ENCODE measurements around the gene PLB1. TPM values are rescaled to one million over a fixed set of nuclear protein-coding genes. Genes with fewer than 3 reads are reported as not detected.
A peak's percentile ranks its signal among the peaks of the same experiment; 100 is the strongest.
"Not testable (repeated sequence)": the region's sequence is repeated elsewhere in the genome, so short reads cannot be mapped to it uniquely, and the experiment has no call there.

PLB1 gene
- total RNA-seq, 4 donors from 2014 or later = 6.3 to 15.4 (median 10.9) TPM

DNA sequence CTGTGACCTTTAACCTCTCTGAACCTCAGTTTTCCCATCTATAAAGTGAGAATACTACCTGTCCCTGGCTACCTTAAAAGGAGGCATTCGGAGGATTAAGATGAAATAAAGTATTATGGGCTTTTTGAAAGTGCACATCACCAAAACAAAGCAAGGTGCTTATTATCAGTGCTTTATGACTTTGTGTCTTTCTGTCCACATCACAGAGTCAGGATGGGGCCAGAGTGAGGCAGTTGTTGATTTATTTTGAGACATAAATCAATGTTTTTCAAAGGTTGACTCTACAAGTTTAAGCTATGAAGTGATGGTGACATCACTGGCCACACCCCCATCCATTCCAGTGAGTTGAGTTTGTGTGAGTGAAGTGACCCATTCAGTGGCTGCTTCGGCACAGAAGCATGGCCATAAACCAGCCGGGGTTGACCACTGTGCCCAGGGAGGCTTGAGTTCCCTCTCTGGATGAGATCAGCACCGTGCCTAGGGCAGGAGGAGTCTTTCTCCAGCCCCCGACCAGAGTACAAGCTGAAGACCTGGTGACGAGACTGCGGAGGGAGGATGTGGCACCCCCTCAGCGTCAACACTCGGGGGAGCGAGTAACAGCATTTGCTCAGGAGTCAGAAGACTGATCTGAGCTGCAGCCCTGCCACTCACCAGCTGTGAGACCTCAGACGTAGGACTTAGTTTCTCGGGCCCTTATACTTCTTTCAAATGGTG is 166.8 kb downstream of the PLB1 start:
- ATAC-seq (ENCODE audit: low FRiP score) (no peak), DNase-seq (ENCODE audit: low spot score) (no peak)
- TF ChIP-seq, protein P1, sequence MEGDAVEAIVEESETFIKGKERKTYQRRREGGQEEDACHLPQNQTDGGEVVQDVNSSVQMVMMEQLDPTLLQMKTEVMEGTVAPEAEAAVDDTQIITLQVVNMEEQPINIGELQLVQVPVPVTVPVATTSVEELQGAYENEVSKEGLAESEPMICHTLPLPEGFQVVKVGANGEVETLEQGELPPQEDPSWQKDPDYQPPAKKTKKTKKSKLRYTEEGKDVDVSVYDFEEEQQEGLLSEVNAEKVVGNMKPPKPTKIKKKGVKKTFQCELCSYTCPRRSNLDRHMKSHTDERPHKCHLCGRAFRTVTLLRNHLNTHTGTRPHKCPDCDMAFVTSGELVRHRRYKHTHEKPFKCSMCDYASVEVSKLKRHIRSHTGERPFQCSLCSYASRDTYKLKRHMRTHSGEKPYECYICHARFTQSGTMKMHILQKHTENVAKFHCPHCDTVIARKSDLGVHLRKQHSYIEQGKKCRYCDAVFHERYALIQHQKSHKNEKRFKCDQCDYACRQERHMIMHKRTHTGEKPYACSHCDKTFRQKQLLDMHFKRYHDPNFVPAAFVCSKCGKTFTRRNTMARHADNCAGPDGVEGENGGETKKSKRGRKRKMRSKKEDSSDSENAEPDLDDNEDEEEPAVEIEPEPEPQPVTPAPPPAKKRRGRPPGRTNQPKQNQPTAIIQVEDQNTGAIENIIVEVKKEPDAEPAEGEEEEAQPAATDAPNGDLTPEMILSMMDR (IDR thresholded peaks at IDR 0.05) = no peak

DNA sequence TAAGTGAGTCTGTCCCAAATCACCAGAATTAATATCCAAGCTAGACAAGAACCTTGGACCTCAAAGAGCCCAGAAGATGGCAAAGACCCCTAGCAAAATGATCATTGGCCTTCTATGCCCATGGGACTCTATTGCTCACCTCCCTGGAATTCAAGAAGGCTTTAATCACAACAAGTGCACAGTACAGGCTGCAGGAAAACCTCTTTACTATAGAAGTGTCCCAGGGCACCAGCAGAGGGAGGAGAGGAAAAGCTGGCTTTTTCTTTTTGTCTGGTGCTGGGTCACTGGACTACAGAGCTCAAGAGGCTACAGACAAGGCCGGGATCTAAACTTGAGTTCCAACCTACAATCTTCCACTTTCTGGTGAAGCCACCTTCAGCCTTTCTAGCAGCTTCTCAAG is 167.5 kb downstream of the PLB1 start:
- DNase-seq (ENCODE audit: low spot score) (no peak), ATAC-seq (ENCODE audit: low FRiP score) (no peak)
- TF ChIP-seq, protein P1 (IDR thresholded peaks at IDR 0.05) = no peak

DNA sequence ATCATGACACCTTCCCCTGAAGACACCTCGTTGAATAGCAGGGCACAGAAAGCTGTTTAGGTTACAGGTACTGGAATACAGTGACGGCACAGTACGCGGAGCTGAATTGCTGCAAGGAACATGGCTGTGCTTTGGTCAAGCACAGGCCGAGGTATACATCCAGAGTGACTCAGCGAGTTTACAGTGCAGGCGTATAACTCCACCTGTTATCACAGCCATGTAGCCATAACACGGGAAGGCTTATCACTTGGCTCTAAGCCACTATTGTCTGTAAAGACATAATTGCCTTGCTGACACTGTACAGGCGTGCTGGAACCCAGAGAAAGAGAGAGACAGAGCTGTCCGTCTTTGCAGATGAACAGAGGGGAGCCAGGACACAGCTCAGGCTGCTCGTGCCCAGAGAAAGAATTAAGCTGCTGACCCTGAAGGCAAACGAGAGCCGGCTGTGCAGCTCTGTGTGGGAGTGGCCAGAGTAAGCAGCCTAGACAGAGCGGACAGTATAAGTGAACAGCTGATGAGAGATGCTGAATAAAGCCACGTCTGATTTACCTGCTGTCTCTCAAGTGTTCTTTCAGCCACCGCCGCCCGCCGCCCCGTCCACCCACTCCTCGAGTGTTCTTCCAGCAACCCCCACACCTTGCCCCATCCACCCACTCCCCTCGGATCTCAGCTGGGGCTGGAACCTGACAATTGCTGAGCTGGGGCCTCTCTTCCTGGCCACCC is 168.4 kb downstream of the PLB1 start:
- TF ChIP-seq, protein P1 (IDR thresholded peaks at IDR 0.05) = no peak
- ATAC-seq (ENCODE audit: low FRiP score) = no peak
- no peak for DNase-seq (ENCODE audit: low spot score)

DNA sequence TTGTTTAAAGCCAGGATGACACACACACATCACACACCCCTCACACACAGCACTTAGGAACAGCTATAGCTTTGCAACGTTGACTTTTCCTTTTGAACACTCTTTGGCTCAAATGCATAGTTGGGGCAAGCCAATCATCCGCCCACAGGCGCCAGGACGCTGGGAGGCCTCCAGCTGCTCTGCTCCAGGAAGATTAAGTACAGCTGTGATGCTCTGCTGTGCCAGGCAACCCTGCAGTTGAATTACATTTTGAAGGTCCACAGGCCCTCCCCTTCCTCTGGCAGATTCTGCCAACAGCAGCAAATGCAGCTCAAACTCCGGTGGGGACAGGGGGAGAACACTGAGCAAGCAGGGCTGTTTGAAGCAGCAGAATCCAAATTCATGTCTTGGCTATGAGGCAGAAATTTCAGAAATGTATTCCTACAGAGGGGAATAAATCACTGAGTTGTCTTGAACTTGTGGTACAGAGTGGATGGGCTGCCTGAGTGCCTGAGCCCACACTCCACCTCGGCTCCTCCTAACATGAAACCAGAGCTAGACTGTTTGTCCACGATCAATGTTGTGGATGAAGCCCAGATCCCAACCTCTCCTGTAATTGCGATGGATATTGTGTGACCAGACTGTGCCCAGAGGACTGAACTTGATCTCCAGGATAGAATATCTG is 169.3 kb downstream of the PLB1 start:
- DNase-seq (ENCODE audit: low spot score) (no peak), ATAC-seq (ENCODE audit: low FRiP score) (peak; percentile 51)
- TF ChIP-seq, protein P1 (IDR thresholded peaks at IDR 0.05) = no peak

DNA sequence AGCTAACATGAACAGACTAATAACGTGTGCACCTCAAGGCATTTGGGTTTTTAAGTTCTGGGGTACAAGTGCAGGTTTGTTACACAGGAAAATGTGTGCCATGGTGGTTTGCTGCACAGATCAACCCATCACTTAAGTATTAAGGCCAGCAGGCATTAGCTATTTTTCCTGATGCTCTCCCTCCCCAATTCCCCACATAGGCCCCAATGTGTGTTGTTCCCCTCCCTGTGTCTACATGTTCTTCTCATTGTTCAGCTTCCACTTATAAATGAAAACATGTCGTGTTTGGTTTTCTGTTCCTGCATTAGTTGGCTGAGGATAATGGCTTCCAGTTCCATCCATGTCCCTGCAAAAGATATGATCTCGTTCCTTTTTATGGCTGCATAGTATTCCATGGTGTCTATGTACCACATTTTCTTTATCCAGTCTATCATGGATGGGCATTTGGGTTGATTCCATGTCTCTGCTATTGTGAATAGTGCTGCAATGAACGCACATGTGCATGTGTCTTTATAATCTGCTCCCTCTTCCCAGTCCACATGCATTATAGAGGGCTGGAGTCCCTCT is 170.0 kb downstream of the PLB1 start:
- not testable (repeated sequence) for ATAC-seq (ENCODE audit: low FRiP score); DNase-seq (ENCODE audit: low spot score)

DNA sequence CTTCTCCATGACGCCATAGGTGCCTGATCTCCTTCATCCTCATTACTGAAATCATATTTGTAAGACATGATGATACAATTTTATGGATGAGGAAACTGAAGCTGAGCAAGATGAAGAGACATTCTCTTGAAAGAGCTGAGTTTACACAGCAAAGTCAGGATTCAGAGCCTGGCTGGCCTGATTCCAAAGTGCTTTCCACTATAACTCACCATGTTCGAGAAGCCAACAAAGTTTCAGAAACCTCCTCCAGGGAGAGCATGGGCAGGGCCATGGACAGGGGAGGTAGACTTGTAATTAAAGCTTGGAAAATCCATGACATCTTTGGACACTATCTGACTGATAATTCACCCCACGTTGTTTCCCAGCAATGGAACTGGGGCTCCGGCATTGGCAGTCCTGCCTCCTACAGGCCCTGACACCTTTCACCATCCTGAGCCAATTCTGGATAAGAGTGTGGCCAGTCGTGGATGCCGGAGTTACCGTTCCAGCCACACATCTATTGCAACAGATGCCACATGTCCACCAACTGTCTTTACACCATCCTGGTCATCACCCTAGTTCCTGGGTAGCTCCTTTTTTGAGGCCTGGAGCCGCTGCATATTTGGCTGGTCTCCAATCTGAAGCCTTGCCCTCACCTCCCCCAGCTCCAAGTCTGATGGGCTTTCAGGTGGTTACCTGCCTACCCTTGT is 170.8 kb downstream of the PLB1 start:
- peak; percentile 74 for ATAC-seq (ENCODE audit: low FRiP score)
- TF ChIP-seq, protein P1 (IDR thresholded peaks at IDR 0.05) = no peak
- DNase-seq (ENCODE audit: low spot score) = no peak

DNA sequence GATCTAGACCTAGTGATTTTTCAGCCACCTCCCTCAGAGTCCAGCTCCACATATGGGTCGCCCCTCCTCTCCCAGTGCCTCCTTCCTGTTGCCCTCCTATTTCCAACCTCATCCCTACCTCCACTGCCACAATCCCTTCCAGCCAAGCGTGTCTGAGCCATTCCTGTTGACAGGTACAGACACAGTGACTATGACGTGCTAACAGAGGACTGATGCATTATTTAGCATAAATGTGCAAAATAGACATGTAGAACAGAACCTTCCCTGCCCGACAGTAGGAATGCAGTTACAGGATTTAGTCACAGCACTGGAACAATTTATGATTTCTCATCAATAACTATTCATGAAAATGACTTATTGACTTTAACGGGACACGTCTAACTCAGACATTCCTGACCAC is 171.4 kb downstream of the PLB1 start:
- TF ChIP-seq, protein P1 (IDR thresholded peaks at IDR 0.05) = no peak
- ATAC-seq (ENCODE audit: low FRiP score) (no peak), DNase-seq (ENCODE audit: low spot score) (no peak)

Measured in omental fat pad (tissue), 4 donors.